ENCODE measurements around the gene AUNIP.

GRCh38 chr1:25875856-25876692, 16.8 kb upstream of the AUNIP start:
- TF ChIP-seq EZH2phosphoT487 (IDR thresholded peaks at IDR 0.05; ENCODE audit: insufficient read depth, low read depth) (no peak), EZH2 (IDR thresholded peaks at IDR 0.05; ENCODE audit: insufficient read depth, poor library complexity, severe bottlenecking) (no peak)

Data from GM23248 (cell line).